Sigmoid colon (tissue), 3 donors: ENCODE measurements around the gene KCNAB3.

Experiments used
- CTCF ChIP-seq, 4 experiments: fragments of 450-650 bp in 3 of 4; fragments of 200-600 bp in 1 of 4; IDR thresholded peaks; one replicate each; pipeline ENCODE4 v1.5.1; 2016 to 2019; ENCODE audit warnings: antibody characterized with exemption in 4 of 4, mild to moderate bottlenecking in 3 of 4, moderate library complexity in 2 of 4
- POLR2A ChIP-seq, 2 donors: fragments of 450-650 bp; IDR thresholded peaks; one replicate each; pipeline ENCODE4 v1.6.1; 2016; ENCODE audit warnings: antibody characterized with exemption in 2 of 2, mild to moderate bottlenecking in 2 of 2, moderate library complexity in 2 of 2

- TF ChIP-seq CTCF (IDR thresholded peaks at IDR 0.05) (no peak), POLR2A (IDR thresholded peaks at IDR 0.05) (no peak)
Observed at GRCh38 chr17:7880076-7880868, 49.4 kb downstream of the KCNAB3 start.
